Measurements from ENCODE around the gene PLCB3. TPM values are rescaled to one million over a fixed set of nuclear protein-coding genes. Genes with fewer than 3 reads are reported as not detected.
A peak's percentile ranks its signal among the peaks of the same experiment; 100 is the strongest.

Gene PLCB3
- total and polyA plus RNA-seq, 10 of the 15 experiments (the other 5 are each of a cell fraction or from before 2014, with no cell fraction given) = 0.03 to 10.3 (median 3.3) TPM

DNA sequence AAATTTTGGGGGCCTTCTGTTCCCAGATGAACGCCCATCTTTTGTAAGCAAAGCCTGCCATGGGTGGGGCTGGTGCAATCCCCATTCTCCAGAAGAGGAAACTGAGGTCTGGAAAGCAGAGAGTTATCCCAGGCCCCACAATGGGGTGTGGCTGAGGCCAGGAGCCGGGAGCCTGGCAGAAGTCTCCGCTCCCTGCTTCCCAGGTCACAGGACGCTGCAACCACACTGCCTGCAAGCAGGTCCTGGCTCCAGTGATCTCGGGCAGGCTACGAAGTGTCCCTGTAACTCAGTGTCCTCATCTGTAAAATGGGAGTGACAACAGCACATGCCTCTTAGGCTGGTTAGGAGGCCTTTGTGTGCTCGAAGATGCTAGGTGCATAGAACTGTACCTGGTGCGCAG, 1.7 kb downstream of the PLCB3 start:
- in situ Hi-C loops (cut with MboI) = no loop called here
- intact Hi-C loops (cut with micrococcal nuclease; ENCODE audit: unreplicated experiment) = no loop called here
- Histone ChIP-seq H3K4me2 (ENCODE audit: control insufficient read depth, insufficient read depth) (0 out of 2 replicates have a peak overlapping the region, but pooled peaks have one; percentile 15), H3K9me3 (replicated peaks; ENCODE audit: control insufficient read depth, insufficient read depth, low read length) (no peaks in the 10 kb centered on the region), H3K79me2 (ENCODE audit: control insufficient read depth, insufficient read depth, low read length) (no peaks in the 10 kb centered on the region; the same call in 1 of the 2 replicates), H3K27ac (ENCODE audit: control insufficient read depth, insufficient read depth) (no peak overlapping the region), H3K27me3 (replicated peaks in 1 of 2; ENCODE audit: control insufficient read depth in 2 of 2, insufficient read depth in 2 of 2, low read length in 1 of 2) (no peaks in the 10 kb centered on the region), H2AFZ (ENCODE audit: control insufficient read depth, low read depth, low read length) (no peak overlapping the region), H3K4me3 (no peak overlapping the region), H3K9ac (ENCODE audit: control insufficient read depth, insufficient read depth, low read length) (no peak overlapping the region), H3K36me3 (ENCODE audit: control insufficient read depth in 2 of 2, insufficient read depth in 2 of 2, low read length in 1 of 2) (no peaks in the 10 kb centered on the region; a peak in 2 of 4 replicates), H4K20me1 (ENCODE audit: control insufficient read depth, insufficient read depth) (no peaks in the 10 kb centered on the region), H3K4me1 (ENCODE audit: control insufficient read depth, insufficient read depth, low read length) (peaks cover 6% of the 10 kb centered on the region)
- no peak for FAIRE-seq
- no peak for ATAC-seq
- TSS peak; percentile 64 for BruUV-seq (replicated peaks)
- CTCF ChIA-PET = interaction anchor here (1.4 to 4.8 kb wide), 5 partner anchors 15 to 68 kb away, joined by 4 to 64 read pairs (median 23); partner anchors contain the start of genes CATSPERZ, FERMT3 and STIP1
- POLR2A ChIA-PET = interaction anchor here (1.3 to 1.9 kb wide), 3 partner anchors 18 to 48 kb away, joined by 5 to 10 read pairs (median 6); partner anchors contain the start of gene FERMT3
- RAD21 ChIA-PET (ENCODE audit: unreplicated experiment) = interaction anchor here (1.3 to 3.1 kb wide), 4 partner anchors 9 to 65 kb away, joined by 3 to 30 read pairs (median 4); partner anchors contain the start of genes FERMT3, PRDX5 and TRMT112
- SMC1A ChIA-PET (ENCODE audit: uncharacterized antibody, unreplicated experiment) = interaction anchor here (1.1 to 1.7 kb wide), 2 partner anchors 47 to 49 kb away, joined by 5 to 15 read pairs; partner anchors contain the start of gene FERMT3
- WGBS (ENCODE audit: insufficient coverage, insufficient replicate concordance, low lambda C conversion rate, missing lambda C conversion rate) = 82% methylated on average over 8 of the region's 8 CpGs
- DNase-seq (ENCODE audit: low read depth, low spot score) = no peak
- TF ChIP-seq SUZ12 (IDR thresholded peaks at IDR 0.05; ENCODE audit: unreplicated experiment) = no peak
- no peak for TF ChIP-seq FOXM1 (IDR thresholded peaks at IDR 0.05; ENCODE audit: low read depth, low read length)
- TF ChIP-seq, protein P1, sequence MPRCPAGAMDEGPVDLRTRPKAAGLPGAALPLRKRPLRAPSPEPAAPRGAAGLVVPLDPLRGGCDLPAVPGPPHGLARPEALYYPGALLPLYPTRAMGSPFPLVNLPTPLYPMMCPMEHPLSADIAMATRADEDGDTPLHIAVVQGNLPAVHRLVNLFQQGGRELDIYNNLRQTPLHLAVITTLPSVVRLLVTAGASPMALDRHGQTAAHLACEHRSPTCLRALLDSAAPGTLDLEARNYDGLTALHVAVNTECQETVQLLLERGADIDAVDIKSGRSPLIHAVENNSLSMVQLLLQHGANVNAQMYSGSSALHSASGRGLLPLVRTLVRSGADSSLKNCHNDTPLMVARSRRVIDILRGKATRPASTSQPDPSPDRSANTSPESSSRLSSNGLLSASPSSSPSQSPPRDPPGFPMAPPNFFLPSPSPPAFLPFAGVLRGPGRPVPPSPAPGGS (IDR thresholded peaks at IDR 0.05; ENCODE audit: borderline replicate concordance, insufficient read depth, low read depth, low read length, poor library complexity, severe bottlenecking) = no peak
- no peak for TF ChIP-seq SPI1 (IDR thresholded peaks at IDR 0.05; ENCODE audit: borderline replicate concordance, insufficient read depth, low read depth, low read length)
- TF ChIP-seq EGR1 (IDR thresholded peaks at IDR 0.05; ENCODE audit: borderline replicate concordance in 1 of 2, low read depth in 2 of 2, low read length in 2 of 2) = no peak
- no peak for TF ChIP-seq NR2C2 (IDR thresholded peaks at IDR 0.05; ENCODE audit: borderline replicate concordance, control insufficient read depth, insufficient read length, low read depth)
- TF ChIP-seq SUPT20H (IDR thresholded peaks at IDR 0.05; ENCODE audit: borderline replicate concordance, control insufficient read depth, low read depth, low read length) = no peak
- no peak for TF ChIP-seq NR2F1 (conservative IDR thresholded peaks at IDR 0.05)
- TF ChIP-seq CREB1 (IDR thresholded peaks at IDR 0.05; ENCODE audit: low read depth) = no peak
- no peak for TF ChIP-seq BCL11A (IDR thresholded peaks at IDR 0.05; ENCODE audit: low read depth, low read length)
- TF ChIP-seq, protein P2, sequence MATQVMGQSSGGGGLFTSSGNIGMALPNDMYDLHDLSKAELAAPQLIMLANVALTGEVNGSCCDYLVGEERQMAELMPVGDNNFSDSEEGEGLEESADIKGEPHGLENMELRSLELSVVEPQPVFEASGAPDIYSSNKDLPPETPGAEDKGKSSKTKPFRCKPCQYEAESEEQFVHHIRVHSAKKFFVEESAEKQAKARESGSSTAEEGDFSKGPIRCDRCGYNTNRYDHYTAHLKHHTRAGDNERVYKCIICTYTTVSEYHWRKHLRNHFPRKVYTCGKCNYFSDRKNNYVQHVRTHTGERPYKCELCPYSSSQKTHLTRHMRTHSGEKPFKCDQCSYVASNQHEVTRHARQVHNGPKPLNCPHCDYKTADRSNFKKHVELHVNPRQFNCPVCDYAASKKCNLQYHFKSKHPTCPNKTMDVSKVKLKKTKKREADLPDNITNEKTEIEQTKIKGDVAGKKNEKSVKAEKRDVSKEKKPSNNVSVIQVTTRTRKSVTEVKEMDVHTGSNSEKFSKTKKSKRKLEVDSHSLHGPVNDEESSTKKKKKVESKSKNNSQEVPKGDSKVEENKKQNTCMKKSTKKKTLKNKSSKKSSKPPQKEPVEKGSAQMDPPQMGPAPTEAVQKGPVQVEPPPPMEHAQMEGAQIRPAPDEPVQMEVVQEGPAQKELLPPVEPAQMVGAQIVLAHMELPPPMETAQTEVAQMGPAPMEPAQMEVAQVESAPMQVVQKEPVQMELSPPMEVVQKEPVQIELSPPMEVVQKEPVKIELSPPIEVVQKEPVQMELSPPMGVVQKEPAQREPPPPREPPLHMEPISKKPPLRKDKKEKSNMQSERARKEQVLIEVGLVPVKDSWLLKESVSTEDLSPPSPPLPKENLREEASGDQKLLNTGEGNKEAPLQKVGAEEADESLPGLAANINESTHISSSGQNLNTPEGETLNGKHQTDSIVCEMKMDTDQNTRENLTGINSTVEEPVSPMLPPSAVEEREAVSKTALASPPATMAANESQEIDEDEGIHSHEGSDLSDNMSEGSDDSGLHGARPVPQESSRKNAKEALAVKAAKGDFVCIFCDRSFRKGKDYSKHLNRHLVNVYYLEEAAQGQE (IDR thresholded peaks at IDR 0.05; ENCODE audit: low read depth, low read length) = no peak
- TF ChIP-seq, protein P3, sequence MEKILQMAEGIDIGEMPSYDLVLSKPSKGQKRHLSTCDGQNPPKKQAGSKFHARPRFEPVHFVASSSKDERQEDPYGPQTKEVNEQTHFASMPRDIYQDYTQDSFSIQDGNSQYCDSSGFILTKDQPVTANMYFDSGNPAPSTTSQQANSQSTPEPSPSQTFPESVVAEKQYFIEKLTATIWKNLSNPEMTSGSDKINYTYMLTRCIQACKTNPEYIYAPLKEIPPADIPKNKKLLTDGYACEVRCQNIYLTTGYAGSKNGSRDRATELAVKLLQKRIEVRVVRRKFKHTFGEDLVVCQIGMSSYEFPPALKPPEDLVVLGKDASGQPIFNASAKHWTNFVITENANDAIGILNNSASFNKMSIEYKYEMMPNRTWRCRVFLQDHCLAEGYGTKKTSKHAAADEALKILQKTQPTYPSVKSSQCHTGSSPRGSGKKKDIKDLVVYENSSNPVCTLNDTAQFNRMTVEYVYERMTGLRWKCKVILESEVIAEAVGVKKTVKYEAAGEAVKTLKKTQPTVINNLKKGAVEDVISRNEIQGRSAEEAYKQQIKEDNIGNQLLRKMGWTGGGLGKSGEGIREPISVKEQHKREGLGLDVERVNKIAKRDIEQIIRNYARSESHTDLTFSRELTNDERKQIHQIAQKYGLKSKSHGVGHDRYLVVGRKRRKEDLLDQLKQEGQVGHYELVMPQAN (conservative IDR thresholded peaks at IDR 0.05) = no peak
- TF ChIP-seq SIN3A (IDR thresholded peaks at IDR 0.05; ENCODE audit: low read depth, low read length) = no peak
- TF ChIP-seq STAT1 (conservative IDR thresholded peaks at IDR 0.05) = no peak
- TF ChIP-seq MEF2A (IDR thresholded peaks at IDR 0.05; ENCODE audit: insufficient read depth, low read depth, low read length) = no peak
- TF ChIP-seq LARP7 (IDR thresholded peaks at IDR 0.05) = no peak
- no peak for TF ChIP-seq ZNF207 (IDR thresholded peaks at IDR 0.05; ENCODE audit: borderline replicate concordance)
